Dendritic cell treated with granulocyte-macrophage colony-stimulating factor and Interleukin-4, amounts not matched to agents 40 ng/mL and 50 ng/mL, for 4 days (primary cell): Measurements from ENCODE around the gene PMPCA.
A peak's percentile ranks its signal among the peaks of the same experiment; 100 is the strongest.

Experiments
- H3K27ac Mint-ChIP-seq: one replicate; pipeline ENCODE4 v1.8.0; 2022; ENCODE audit warnings: mild to moderate bottlenecking, mixed read lengths
- H3K27me3 Mint-ChIP-seq: one replicate; pipeline ENCODE4 v1.8.0; 2022; ENCODE audit warnings: mild to moderate bottlenecking, mixed read lengths
- H3K36me3 Mint-ChIP-seq: one replicate; pipeline ENCODE4 v1.8.0; 2022; ENCODE audit warnings: low read depth, mixed read lengths
- H3K4me1 Mint-ChIP-seq: one replicate; pipeline ENCODE4 v1.8.0; 2022; ENCODE audit warnings: low read depth, mixed read lengths
- H3K4me3 Mint-ChIP-seq: one replicate; pipeline ENCODE4 v1.8.0; 2022; ENCODE audit warnings: mild to moderate bottlenecking, moderate library complexity, mixed read lengths
- H3K9me3 Mint-ChIP-seq: one replicate; pipeline ENCODE4 v1.8.0; 2022; ENCODE audit warnings: mixed read lengths
- intact Hi-C: fragments of 100-400 bp; cut with micrococcal nuclease; formaldehyde crosslinking; loops from one replicate; pipeline ENCODE4 v1.15.0; 2022

Gene PMPCA

DNA sequence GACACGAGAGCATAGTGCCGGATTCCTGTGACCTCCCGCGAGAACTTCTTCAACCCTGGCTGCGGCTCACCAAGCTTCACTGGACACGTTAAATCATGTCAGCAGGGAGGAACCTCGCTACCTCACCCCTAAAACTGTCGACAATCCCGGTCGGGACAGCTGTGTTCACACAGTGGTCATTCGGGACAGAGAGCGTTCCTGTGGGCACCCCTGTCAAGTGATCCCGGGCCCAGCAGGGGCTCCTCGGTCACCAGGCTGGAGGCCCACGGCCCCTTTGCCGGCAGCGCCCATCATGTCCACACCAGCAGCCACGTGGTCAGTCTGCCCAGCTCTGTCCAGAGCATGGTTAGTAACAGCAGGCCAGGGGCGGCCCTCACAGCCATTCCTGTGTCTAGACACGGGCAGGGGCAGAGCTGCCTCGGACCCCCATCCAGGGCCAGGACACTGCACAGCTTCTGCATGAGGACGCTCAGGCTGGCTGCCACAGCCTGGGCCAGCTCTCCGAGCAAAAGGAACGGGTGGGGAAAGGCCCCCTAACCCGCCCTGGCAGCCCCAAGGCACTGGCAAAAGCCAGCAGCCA lies 25.7 kb downstream of the PMPCA start:
- peaks cover 69% of the 10 kb centered on the region for H3K36me3 Mint-ChIP-seq
- peaks cover 29% of the 10 kb centered on the region for H3K4me1 Mint-ChIP-seq
- H3K27me3 Mint-ChIP-seq, result peaks cover 3% of the 10 kb centered on the region
- H3K9me3 Mint-ChIP-seq, result no peaks in the 10 kb centered on the region
- H3K4me3 Mint-ChIP-seq, result no peak overlapping the region
- H3K27ac Mint-ChIP-seq, result no peak overlapping the region
- intact Hi-C loops, result no loop called here

DNA sequence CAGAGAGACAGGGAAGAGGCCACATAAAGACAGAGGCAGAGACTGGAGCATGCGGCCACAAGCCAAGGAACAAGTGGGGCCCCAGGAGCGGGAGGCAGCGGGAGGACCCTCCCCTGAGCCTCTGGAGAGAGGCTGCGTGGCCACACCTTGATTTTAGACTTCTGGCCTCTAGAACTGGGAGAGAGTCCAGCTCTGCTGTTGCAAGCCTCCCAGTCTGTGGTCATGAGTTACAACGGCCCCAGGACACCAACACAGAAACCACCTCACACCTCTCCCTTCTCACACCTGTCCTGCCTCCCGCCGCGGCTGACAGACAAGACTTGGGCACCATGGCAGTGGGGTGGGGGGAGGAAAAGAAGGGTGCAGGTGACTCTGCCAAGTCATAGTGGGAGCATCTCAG lies 27.0 kb downstream of the PMPCA start:
- Mint-ChIP-seq H3K27me3 (peaks cover 3% of the 10 kb centered on the region), H3K4me1 (peaks cover 29% of the 10 kb centered on the region), H3K27ac (peak overlapping the region; percentile 60), H3K36me3 (peaks cover 73% of the 10 kb centered on the region), H3K4me3 (peak overlapping the region; percentile 76), H3K9me3 (no peaks in the 10 kb centered on the region)
- intact Hi-C loops, result no loop called here

DNA sequence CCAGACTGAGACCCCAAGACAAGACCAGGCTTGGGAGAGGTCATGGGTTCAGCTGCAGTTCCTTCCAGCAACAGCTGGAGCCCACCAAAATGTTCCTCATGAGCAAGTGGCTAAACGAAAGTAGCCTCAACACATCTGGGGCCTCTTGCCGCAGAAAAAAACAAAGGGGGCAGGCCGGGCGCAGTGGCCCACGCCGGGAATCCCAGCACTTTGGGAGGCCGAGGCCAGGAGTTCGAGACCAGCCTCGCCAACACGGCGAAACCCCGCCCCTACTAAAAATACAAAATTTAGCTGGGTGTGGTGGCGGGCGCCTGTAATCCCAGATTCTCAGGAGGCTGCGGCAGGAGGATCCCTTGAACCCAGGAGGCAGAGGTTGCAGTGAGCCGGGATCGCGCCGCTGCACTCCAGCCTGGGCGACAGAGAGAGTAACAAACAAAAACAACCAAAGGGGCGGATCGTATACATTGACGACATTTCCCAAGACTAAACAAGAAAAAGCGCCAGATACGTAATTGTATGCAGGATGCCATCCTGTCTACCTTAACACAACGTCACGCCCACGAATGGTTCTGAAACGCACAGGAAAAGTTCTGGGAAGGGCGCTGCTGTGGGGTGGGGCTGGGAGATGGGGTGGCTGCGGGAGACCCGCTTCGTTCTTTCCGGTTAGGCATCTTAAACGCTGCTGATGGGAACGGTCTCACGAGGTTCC lies 27.5 kb downstream of the PMPCA start:
- peaks cover 73% of the 10 kb centered on the region for H3K36me3 Mint-ChIP-seq
- H3K27ac Mint-ChIP-seq, result peak overlapping the region; percentile 60
- no peaks in the 10 kb centered on the region for H3K9me3 Mint-ChIP-seq
- peaks cover 3% of the 10 kb centered on the region for H3K27me3 Mint-ChIP-seq
- intact Hi-C loops, result no loop called here
- peak overlapping the region; percentile 76 for H3K4me3 Mint-ChIP-seq
- peaks cover 29% of the 10 kb centered on the region for H3K4me1 Mint-ChIP-seq

DNA sequence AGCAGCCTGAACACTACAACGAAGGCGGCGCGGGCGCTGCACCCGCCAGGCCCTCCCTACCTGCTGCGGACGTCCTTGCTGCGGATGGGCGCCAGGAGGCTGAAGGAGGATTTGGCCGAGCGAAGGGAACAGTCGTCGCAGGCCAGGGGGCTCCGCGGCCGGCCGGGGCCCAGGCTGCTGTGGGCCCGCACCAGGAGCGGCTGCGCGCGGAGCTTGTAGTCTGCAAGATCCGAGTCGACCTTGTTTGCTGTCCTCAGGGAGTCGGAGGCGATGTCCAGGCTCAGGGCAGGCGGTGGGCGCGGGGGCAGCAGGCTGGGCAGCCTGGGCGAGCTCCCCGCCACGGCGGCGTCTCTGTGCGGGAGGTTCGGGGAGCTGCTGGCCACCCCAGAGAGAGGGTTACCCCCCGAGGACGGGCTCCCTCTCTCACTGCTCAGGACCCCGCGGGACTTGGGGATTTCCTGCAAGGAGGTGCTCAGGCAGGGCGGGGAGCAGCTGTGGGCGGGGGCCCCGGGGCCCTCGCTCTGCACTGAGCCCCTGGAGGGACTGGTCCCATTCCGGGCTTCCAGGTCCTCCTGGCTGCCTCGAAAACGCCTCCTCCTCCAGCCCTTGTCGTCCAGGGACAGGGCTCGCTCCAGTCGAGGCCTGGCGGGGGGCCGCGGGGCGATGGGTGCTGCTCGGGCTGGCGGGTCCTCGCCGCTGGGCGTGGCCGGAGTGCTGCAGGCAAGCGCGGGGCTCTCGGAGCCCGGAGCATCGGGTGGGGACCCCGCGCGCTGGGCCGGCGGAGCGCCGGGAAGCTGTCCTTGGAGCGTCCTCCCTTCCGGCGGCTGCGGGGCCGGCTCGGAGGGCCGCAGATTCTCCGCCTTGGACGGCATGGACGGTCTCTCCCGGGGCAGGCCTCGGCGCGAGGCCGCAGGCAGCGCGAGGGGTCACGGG lies 28.4 kb downstream of the PMPCA start:
- Mint-ChIP-seq H3K27me3 (peaks cover 3% of the 10 kb centered on the region), H3K36me3 (peaks cover 73% of the 10 kb centered on the region), H3K4me3 (peak overlapping the region; percentile 76), H3K9me3 (no peaks in the 10 kb centered on the region), H3K27ac (peak overlapping the region; percentile 60), H3K4me1 (peaks cover 29% of the 10 kb centered on the region)
- intact Hi-C loops, result no loop called here

DNA sequence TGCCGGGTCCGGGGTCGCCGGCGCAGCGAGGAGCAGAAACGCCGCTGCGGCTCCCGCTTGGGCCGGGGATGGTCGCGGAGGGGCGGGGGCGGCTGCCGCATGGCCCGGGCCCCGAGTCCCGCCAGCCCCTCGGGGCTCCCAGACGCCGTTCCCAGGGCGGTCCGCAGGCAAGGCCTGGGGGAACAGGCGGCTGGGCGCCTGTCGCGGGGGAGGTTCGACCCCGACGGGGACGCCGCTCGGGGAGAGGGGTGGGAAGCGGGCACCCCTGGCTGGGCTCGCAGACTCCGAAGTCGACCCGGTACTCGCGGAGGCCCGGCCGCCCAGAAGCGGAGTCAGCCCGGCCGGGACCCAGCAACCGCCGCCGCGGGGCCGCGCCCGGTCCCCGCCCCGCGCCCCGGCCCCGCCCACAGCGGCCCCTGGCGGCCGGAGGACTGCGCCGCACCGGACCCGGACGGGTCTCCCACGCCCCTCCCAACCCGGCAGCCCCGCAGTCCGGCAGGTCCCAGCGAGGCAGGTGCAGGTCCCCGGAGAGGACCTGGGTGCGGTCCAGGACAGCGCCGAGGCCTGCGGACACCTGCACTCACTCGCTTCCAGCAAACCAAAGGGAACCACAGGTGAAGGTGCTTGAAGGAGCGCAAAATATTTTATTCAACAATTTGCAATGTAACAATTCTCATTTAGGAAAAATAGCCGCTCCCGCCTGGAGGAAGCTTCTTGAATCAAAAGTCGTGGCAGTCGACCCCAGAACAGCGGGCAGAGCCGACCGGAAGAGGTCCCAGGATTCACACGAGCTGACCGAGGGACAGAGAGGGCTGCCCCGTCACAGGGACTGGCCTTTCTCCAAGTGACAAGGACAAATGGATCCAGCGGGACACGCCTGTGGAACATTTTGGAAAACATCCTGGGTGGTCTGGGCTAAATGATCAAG lies 29.3 kb downstream of the PMPCA start, which contains the start of gene INPP5E:
TSS of gene INPP5E (minus strand) at position 365 of the 928 bp plus-strand sequence. CDS start 426 bp downstream, outside the sequence.
- intact Hi-C loops, result no loop called here
- peak within 1 kb of the TSS; percentile 60 for H3K27ac Mint-ChIP-seq
- peak within 1 kb of the TSS; percentile 76 for H3K4me3 Mint-ChIP-seq
- peaks cover 29% of the 10 kb centered on the region for H3K4me1 Mint-ChIP-seq
- H3K27me3 Mint-ChIP-seq, result peaks cover 3% of the 10 kb centered on the region
- H3K9me3 Mint-ChIP-seq, result no peaks in the 10 kb centered on the region
- peaks cover 73% of the 10 kb centered on the region for H3K36me3 Mint-ChIP-seq

DNA sequence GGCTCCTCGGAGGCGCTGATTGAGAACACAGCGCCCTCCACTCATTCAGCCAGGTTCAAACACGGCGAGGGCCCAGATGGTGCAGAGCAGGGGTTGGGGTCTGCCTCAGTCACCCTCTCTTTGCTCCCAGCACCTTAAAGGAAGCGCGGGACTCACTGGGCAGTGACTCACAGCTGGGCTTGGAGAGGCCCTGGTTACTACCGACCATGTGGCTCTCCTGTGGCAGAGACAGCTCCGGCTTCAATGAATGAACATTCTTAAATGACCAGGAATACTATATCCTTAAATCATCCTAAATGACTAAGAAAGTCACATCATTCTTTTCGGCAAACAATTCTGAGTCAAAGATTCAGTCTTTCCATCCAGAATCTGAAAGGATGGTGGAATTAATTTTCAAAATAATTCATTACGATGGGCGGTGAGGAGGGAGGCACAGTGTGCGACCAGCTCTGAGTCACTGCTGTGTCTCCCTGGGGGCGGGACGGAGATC lies 30.8 kb downstream of the PMPCA start:
- Mint-ChIP-seq H3K36me3 (peaks cover 74% of the 10 kb centered on the region), H3K4me1 (peaks cover 23% of the 10 kb centered on the region), H3K4me3 (no peak overlapping the region), H3K27me3 (peaks cover 3% of the 10 kb centered on the region), H3K27ac (no peak overlapping the region), H3K9me3 (no peaks in the 10 kb centered on the region)
- intact Hi-C loops, result no loop called here

DNA sequence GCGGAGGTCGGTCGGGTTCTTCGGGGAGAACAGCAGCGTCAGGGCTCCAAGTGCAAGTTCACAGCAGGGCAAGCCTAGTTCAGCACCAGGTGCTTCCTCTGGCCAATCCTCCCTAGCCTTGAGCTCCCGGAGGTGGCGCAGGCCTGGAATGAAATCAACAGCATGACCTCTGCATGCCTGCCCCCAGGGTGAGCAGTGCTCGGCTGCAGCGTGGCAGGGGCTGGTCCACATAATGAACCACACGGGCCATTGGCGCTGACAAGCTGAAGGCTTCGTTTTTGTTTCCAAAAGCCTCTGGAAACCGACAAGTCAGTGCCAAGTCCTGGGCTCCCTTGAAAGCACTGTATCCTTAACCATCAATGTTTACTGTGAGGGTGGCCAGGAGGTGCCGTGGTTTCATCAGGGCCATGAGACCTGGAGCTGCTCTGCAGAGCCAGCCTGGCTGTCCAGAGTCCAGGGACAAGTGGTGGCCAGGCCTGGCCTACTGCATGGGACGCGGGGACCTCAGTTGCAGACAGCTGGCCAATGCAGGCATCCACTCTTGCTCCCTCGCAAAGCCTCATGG lies 31.3 kb downstream of the PMPCA start:
- no peaks in the 10 kb centered on the region for H3K9me3 Mint-ChIP-seq
- H3K27ac Mint-ChIP-seq, result no peak overlapping the region
- H3K4me1 Mint-ChIP-seq, result peaks cover 18% of the 10 kb centered on the region
- H3K27me3 Mint-ChIP-seq, result peaks cover 3% of the 10 kb centered on the region
- no peak overlapping the region for H3K4me3 Mint-ChIP-seq
- intact Hi-C loops, result no loop called here
- peaks cover 75% of the 10 kb centered on the region for H3K36me3 Mint-ChIP-seq

DNA sequence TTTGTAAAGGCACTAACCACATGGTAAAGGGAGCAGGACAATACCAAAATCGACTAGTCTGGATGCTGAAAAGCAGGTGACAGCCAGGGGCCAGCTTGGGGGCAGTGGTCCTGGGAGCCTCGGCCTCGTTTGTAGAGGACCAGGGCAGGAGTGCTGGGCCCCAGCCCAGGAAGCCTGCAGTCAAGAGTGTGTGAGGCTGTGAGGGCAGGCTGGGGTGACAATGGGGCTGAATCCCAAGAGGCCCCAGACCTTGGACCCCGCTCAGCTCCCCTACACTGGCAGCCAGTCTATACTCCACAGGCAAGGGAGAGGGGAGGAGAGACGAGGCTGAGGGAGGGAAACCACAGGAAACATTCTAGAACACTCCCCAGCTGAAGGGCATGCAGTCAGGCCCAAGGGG lies 31.8 kb downstream of the PMPCA start:
- Mint-ChIP-seq H3K36me3 (peaks cover 75% of the 10 kb centered on the region), H3K27me3 (peaks cover 3% of the 10 kb centered on the region), H3K27ac (no peak overlapping the region), H3K9me3 (no peaks in the 10 kb centered on the region), H3K4me1 (peaks cover 13% of the 10 kb centered on the region), H3K4me3 (no peak overlapping the region)
- intact Hi-C loops, result no loop called here

DNA sequence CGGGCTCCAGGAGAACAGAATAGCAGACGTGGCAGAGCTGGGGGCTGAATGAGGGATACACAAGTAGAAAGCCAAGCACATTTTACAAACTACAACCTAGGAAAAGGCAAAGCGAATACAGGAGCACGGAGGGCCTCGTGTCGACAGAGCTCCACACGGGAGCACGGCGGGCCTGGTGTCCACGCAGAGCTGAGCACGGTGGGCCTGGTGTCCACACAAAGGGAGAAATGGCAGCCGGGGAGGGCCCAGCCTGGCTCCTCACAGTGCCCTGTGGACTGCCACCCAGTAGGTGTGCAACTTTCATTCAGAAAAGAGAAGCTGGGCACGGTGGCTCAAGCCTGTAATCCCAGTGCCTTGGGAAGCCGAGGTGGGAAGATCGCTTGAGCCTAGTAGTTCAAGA lies 32.6 kb downstream of the PMPCA start:
- peaks cover 5% of the 10 kb centered on the region for H3K4me1 Mint-ChIP-seq
- H3K36me3 Mint-ChIP-seq, result peaks cover 76% of the 10 kb centered on the region
- H3K9me3 Mint-ChIP-seq, result no peaks in the 10 kb centered on the region
- intact Hi-C loops, result no loop called here
- H3K4me3 Mint-ChIP-seq, result no peak overlapping the region
- H3K27me3 Mint-ChIP-seq, result peaks cover 3% of the 10 kb centered on the region
- no peak overlapping the region for H3K27ac Mint-ChIP-seq

DNA sequence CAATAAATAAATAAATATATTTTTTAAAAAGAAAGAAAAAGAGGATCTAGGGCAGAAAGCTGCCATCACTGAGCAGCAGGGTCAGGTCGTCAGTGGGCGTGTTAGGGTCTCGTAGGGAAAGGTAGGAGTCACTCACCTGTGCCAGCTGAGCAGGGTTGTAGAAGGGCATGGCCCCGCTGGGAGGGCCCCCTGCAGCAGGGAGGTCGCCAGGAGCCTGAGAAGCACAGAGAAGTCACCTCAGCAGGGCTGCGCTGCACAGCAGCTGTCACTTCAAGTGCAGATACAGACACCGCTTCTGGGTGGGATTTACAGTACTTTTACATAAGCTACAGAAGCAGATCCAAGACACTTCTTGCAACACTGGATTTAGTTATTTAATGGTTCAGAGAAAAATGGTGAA lies 33.2 kb downstream of the PMPCA start:
- H3K27ac Mint-ChIP-seq, result no peak overlapping the region
- intact Hi-C loops, result no loop called here
- H3K27me3 Mint-ChIP-seq, result peaks cover 2% of the 10 kb centered on the region
- no peak overlapping the region for H3K4me3 Mint-ChIP-seq
- H3K36me3 Mint-ChIP-seq, result peaks cover 82% of the 10 kb centered on the region
- no peaks in the 10 kb centered on the region for H3K9me3 Mint-ChIP-seq
- H3K4me1 Mint-ChIP-seq, result no peaks in the 10 kb centered on the region

DNA sequence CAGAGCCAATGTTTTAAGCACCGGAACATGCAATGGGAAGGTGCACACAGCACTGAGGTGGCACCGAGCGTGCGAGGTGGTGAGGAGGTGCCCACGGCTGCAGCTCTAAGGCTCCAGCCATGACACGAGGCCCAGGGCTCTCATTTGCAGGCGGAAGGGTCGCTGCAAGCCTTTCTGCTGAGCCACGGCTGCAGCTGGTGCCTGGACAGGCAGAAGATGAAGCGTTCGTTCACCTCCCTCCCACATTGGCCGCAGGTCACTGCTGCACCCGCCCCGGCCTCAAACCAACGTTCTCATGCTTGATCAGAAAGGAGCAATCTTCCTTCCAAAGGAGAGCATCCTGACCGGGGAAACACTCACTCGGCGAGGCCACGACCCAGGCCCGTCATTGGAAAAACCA lies 33.6 kb downstream of the PMPCA start:
- Mint-ChIP-seq H3K36me3 (peaks cover 86% of the 10 kb centered on the region), H3K4me1 (no peaks in the 10 kb centered on the region), H3K27me3 (no peaks in the 10 kb centered on the region)

DNA sequence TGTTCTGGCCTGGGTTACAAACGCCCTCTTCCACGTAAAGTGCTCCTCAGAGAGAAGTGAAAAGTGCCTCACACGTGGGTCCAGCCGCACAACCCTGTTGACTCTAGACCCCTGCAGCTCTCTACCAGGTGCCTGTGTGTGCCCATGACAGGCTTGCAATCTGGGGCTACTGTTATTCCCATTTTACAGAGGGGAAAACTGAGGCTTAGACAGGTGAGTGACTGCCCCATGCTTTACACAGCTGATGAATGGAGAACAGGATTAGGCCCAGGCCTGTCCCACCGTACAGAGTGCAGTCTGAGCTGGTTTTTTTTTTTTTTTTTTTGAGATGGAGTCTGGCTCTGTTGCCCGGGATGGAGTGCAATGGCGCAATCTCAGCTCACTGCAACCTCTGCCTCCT lies 35.3 kb downstream of the PMPCA start:
- Mint-ChIP-seq H3K4me1 (no peaks in the 10 kb centered on the region), H3K27me3 (no peaks in the 10 kb centered on the region), H3K9me3 (no peaks in the 10 kb centered on the region), H3K4me3 (no peak overlapping the region), H3K36me3 (peaks cover 100% of the 10 kb centered on the region), H3K27ac (no peak overlapping the region)
- intact Hi-C loops, result no loop called here

More for the DNA sequence above, 33.6 kb downstream of the PMPCA start:
- Mint-ChIP-seq H3K4me3 (no peak overlapping the region), H3K9me3 (no peaks in the 10 kb centered on the region), H3K27ac (no peak overlapping the region)
- intact Hi-C loops, result no loop called here
